K562 (cell line): Measurements from ENCODE around the gene CEP128. TPM values are rescaled to one million over a fixed set of nuclear protein-coding genes. Genes with fewer than 3 reads are reported as not detected.

Experiments used
- ATAC-seq: fragments of 200-7000 bp; cut with Tn5 transposase; 3 replicates; pipeline ENCODE4 v1.9.1; 2020; ENCODE audit warnings: moderate library complexity
- BruUV-seq: library from RNA; stranded (reverse); fragments of 400-500 nt; replicated peaks from 2 replicates; lab custom pipeline; 2021; lab: Mats Ljungman, UMichigan
- CTCF ChIA-PET: fragments of 300-600 bp; formaldehyde crosslinking; extraction: SDS; loops from one replicate; lab custom pipeline; 2021; ENCODE audit warnings: low intra/inter-chr PET ratio; lab: Yijun Ruan, JAX
- POLR2A ChIA-PET: fragments of 300-600, 350-650 bp; sonication (Branson Sonifier 250); formaldehyde crosslinking; extraction: SDS; loops from one replicate; lab custom pipeline; 2021; ENCODE audit warnings: antibody characterized with exemption, inconsistent platforms; lab: Yijun Ruan, JAX
- DNase-seq, 4 experiments: peaks; one replicate each; pipeline versions ENCODE4 v3.0.0 to v3.0.0-alpha.2; 2011 to 2018; ENCODE audit warnings: low spot score in 3 of 4, mixed read lengths in 3 of 4; ENCODE audit errors: extremely low read depth in 1 of 4
- FAIRE-seq: peaks from 2 replicates; lab custom pipeline; 2011; peaks lifted over from hg19 to GRCh38; lab: Jason Lieb, UNC
- H2AFZ ChIP-seq: 2 replicates; pipeline ENCODE4 v1.6.0; 2011; ENCODE audit warnings: low read depth, low read length, control low read depth, inconsistent platforms
- H3K27ac ChIP-seq: fragments of 200-600 bp; 3 replicates; pipeline ENCODE4 v1.8.0; 2011; ENCODE audit warnings: low read depth, mild to moderate bottlenecking, control low read depth, inconsistent platforms, low read length, moderate library complexity, mixed read lengths; ENCODE audit errors: extremely low read depth
- H3K27me3 ChIP-seq, 2 experiments: fragments of 300-600 bp in 1 of 2; 2 replicates in 1 of 2; 3 replicates in 1 of 2; pipeline versions ENCODE4 v1.6.0 to v1.8.0; 2011; ENCODE audit warnings: inconsistent platforms in 2 of 2, low read length in 2 of 2, mild to moderate bottlenecking in 1 of 2, mixed read lengths in 1 of 2, moderate library complexity in 1 of 2; ENCODE audit not compliant: control insufficient read depth in 2 of 2, insufficient read depth in 2 of 2
- H3K36me3 ChIP-seq: fragments of 300-600 bp; 3 replicates; pipeline ENCODE4 v1.8.0; 2011; ENCODE audit warnings: mild to moderate bottlenecking, low read length, inconsistent platforms; ENCODE audit not compliant: control insufficient read depth, insufficient read depth
- H3K4me1 ChIP-seq, 2 experiments: fragments of 200-600 bp in 1 of 2; replicated peaks in 1 of 2; 2 replicates in 1 of 2; 3 replicates in 1 of 2; pipeline versions ENCODE4 v1.5.1 to v1.8.0; 2011; ENCODE audit warnings: inconsistent platforms in 2 of 2, low read length in 2 of 2, mild to moderate bottlenecking in 1 of 2, mixed read lengths in 1 of 2, moderate library complexity in 1 of 2; ENCODE audit not compliant: control insufficient read depth in 2 of 2, insufficient read depth in 2 of 2
- H3K4me2 ChIP-seq: 2 replicates; pipeline ENCODE4 v1.6.1; 2011; ENCODE audit warnings: low read length, control low read depth, inconsistent platforms, mixed read lengths; ENCODE audit not compliant: insufficient read depth
- H3K4me3 ChIP-seq: fragments of 200-600 bp; sonication (generic), shearing (Covaris generic); 2 replicates; pipeline ENCODE4 v1.5.1; 2016; ENCODE audit warnings: control low read depth, inconsistent platforms
- H3K79me2 ChIP-seq: fragments of 200-600 bp; 3 replicates; pipeline ENCODE4 v1.8.0; 2011; ENCODE audit warnings: low read length, inconsistent platforms; ENCODE audit not compliant: control insufficient read depth, insufficient read depth
- H3K9ac ChIP-seq, 2 experiments: 2 replicates each; pipeline versions ENCODE4 v1.6.0 to v1.6.1; 2011; ENCODE audit warnings: low read depth in 2 of 2, low read length in 2 of 2, control low read depth in 1 of 2, inconsistent platforms in 1 of 2, mild to moderate bottlenecking in 1 of 2, mixed read lengths in 1 of 2; ENCODE audit not compliant: insufficient read depth in 1 of 2
- H3K9me1 ChIP-seq: one replicate; pipeline ENCODE4 v1.6.0; 2011; ENCODE audit warnings: inconsistent platforms, mild to moderate bottlenecking, low read length, moderate library complexity; ENCODE audit not compliant: control insufficient read depth, insufficient read depth
- H3K9me3 ChIP-seq: replicated peaks from 2 replicates; pipeline ENCODE4 v1.5.1; 2011; ENCODE audit warnings: low read depth, low read length, inconsistent platforms; ENCODE audit not compliant: control insufficient read depth, insufficient read depth
- H4K20me1 ChIP-seq: replicated peaks from 2 replicates; pipeline ENCODE4 v1.6.1; 2011; ENCODE audit warnings: low read length, inconsistent platforms, mixed read lengths; ENCODE audit not compliant: control insufficient read depth, insufficient read depth
- CBX5 ChIP-seq: IDR thresholded peaks from 2 replicates; pipeline ENCODE4 v1.6.1; 2014; ENCODE audit warnings: low read depth, borderline replicate concordance
- CC2D1A ChIP-seq: fragments of 450-650 bp; IDR thresholded peaks from 2 replicates; pipeline ENCODE4 v1.6.1; 2017; ENCODE audit warnings: mild to moderate bottlenecking
- CEBPZ ChIP-seq: fragments of 150-350 bp; IDR thresholded peaks from 2 replicates; pipeline ENCODE4 v1.6.1; 2014; ENCODE audit warnings: low read depth, mild to moderate bottlenecking, low read length, borderline replicate concordance
- GTF2E2 ChIP-seq: fragments of 200-800 bp; sonication (Bioruptor generic); IDR thresholded peaks from 2 replicates; pipeline ENCODE4 v1.6.1; 2016; ENCODE audit warnings: missing genetic modification characterization, missing compliant biosample characterization
- HDAC2 ChIP-seq: fragments of 450-650 bp; IDR thresholded peaks from 2 replicates; pipeline ENCODE4 v1.6.1; 2016; ENCODE audit warnings: mild to moderate bottlenecking
- HMGN3 ChIP-seq: IDR thresholded peaks from 2 replicates; pipeline ENCODE4 v1.6.1; 2011; ENCODE audit warnings: borderline replicate concordance, low read depth, mild to moderate bottlenecking, mixed read lengths, low read length; ENCODE audit not compliant: insufficient read length; ENCODE audit errors: extremely low read depth
- TFAM ChIP-seq: fragments of 250-450 bp; sonication (Bioruptor Pico); conservative IDR thresholded peaks from 2 replicates; pipeline ENCODE4 v1.5.0; 2021; ENCODE audit warnings: mild to moderate bottlenecking, moderate library complexity
- U2AF1 ChIP-seq: fragments of 200-400 bp; formaldehyde crosslinking; optimal IDR thresholded peaks from 2 replicates; pipeline ENCODE3; 2017; ENCODE audit warnings: mild to moderate bottlenecking, low read depth, low read length, moderate library complexity
- ZNF584 ChIP-seq: fragments of 200-800 bp; sonication (Bioruptor generic); IDR thresholded peaks from 2 replicates; pipeline ENCODE4 v1.6.1; 2016; ENCODE audit warnings: low read depth, mild to moderate bottlenecking, missing genetic modification characterization, missing compliant biosample characterization
- ZNF586 ChIP-seq: fragments of 450-650 bp; formaldehyde crosslinking; conservative IDR thresholded peaks from 2 replicates; pipeline ENCODE4 v1.4.0; 2020; ENCODE audit warnings: mild to moderate bottlenecking, moderate library complexity
- ZNF717 ChIP-seq: fragments of 250-450 bp; sonication (Bioruptor Pico); IDR thresholded peaks from 2 replicates; pipeline ENCODE4 v1.5.0; 2021
- WGBS: fragments of 100-300 bp; shearing (Covaris generic); methylation state at CpG from one replicate; pipeline ENCODE4 v1.1.6; 2016; ENCODE audit warnings: low coverage, mixed read lengths; ENCODE audit not compliant: insufficient coverage; ENCODE audit errors: missing lambda C conversion rate; 5-methylcytosine and 5-hydroxymethylcytosine counted together
- in situ Hi-C: fragments of 300-500 bp; cut with MboI; formaldehyde crosslinking; loops from 4 replicates; pipeline ENCODE4 v1.15.0; 2018; ENCODE audit warnings: inconsistent platforms, mixed read lengths
- intact Hi-C: fragments of 100-400 bp; cut with micrococcal nuclease; formaldehyde crosslinking; loops from 2 replicates; pipeline ENCODE4 v1.14.2; 2022
- polyA plus RNA-seq, 8 experiments: library from polyadenylated mRNA; depleted of rRNA in 4 of 8; stranded (reverse) in 5 of 8; unstranded in 3 of 8; fragments of >200 nt; fragmentation: Nextera tagmentation in 2 of 8; fragmentation: Illumina TruSeq in 1 of 8; extraction: Ambion mirVana in 2 of 8; extraction: Trizol in 1 of 8; gene quantifications; 2 replicates each; pipeline versions ENCODE4 v1.2.1 to v1.2.3, GENCODE V29; 2011 to 2014; ENCODE audit warnings: inconsistent platforms in 1 of 8, missing spikeins in 1 of 8
- total RNA-seq, 7 experiments: library from RNA; depleted of rRNA in 6 of 7; stranded (reverse); fragments of >200 nt in 6 of 7; fragmentation: Illumina TruSeq in 2 of 7; extraction: Trizol in 2 of 7; gene quantifications; 2 replicates each; pipeline versions ENCODE4 v1.2.1 to v1.2.3, GENCODE V29; 2011 to 2021; ENCODE audit warnings: low replicate concordance in 1 of 7

CEP128 gene
- total and polyA plus RNA-seq, 9 of the 15 experiments (the other 6 are each of a cell fraction or from before 2014, with no cell fraction given), result 2.3 to 9.2 (median 4.6) TPM

- TF ChIP-seq HMGN3, result no peak
These were observed 40.1 kb upstream of the CEP128 start (continued) for GRCh38 chr14:80981673-80982072.

GRCh38 chr14:80981156-80981555 lies 39.6 kb upstream of the CEP128 start:
- no peak overlapping the region for H3K9ac ChIP-seq
- no TSS peak for BruUV-seq
- ATAC-seq (no peak), FAIRE-seq (no peak), DNase-seq (no peak)
- no peaks in the 10 kb centered on the region for H3K9me1 ChIP-seq
- H3K36me3 ChIP-seq, result no peaks in the 10 kb centered on the region
- H3K4me1 ChIP-seq, result no peaks in the 10 kb centered on the region
- no peak overlapping the region for H2AFZ ChIP-seq
- in situ Hi-C loops (loop anchor here (25.0 kb wide), 1 partner anchor 481 kb away; no protein-coding TSS in a partner anchor), intact Hi-C loops (loop anchor here (10.0 kb wide), 1 partner anchor 126 kb away; no protein-coding TSS in a partner anchor)
- H3K4me2 ChIP-seq, result no peak overlapping the region
- no peaks in the 10 kb centered on the region for H3K9me3 ChIP-seq
- ChIA-PET POLR2A (no interaction called here), CTCF (no interaction called here)
- 0% methylated on average over 3 of the region's 3 CpGs for WGBS
- no peaks in the 10 kb centered on the region for H4K20me1 ChIP-seq
- TF ChIP-seq HDAC2 (no peak), U2AF1 (no peak)
- H3K4me3 ChIP-seq, result no peak overlapping the region
- peaks cover 0 to 3% of the 10 kb centered on the region in 2 experiments; a peak in 3 of 5 replicates for H3K27me3 ChIP-seq
- H3K27ac ChIP-seq, result no peak overlapping the region
- no peaks in the 10 kb centered on the region for H3K79me2 ChIP-seq

- in situ Hi-C loops, result loop anchor here (25.0 kb wide), 1 partner anchor 482 kb away; no protein-coding TSS in a partner anchor
- WGBS, result 0% methylated on average over 2 of the region's 2 CpGs
- H3K4me1 ChIP-seq, result no peaks in the 10 kb centered on the region
- ATAC-seq (no peak), FAIRE-seq (no peak), DNase-seq (no peak)
- H3K9me3 ChIP-seq, result no peaks in the 10 kb centered on the region
- no peak overlapping the region for H3K9ac ChIP-seq
- H3K36me3 ChIP-seq, result no peaks in the 10 kb centered on the region
- BruUV-seq, result no TSS peak
- H3K4me2 ChIP-seq, result no peak overlapping the region
- POLR2A ChIA-PET, result no interaction called here
- intact Hi-C loops, result loop anchor here (10.0 kb wide), 1 partner anchor 125 kb away; no protein-coding TSS in a partner anchor
- H3K79me2 ChIP-seq, result no peaks in the 10 kb centered on the region
- no peak overlapping the region for H3K27ac ChIP-seq
- H4K20me1 ChIP-seq, result no peaks in the 10 kb centered on the region
- H3K4me3 ChIP-seq, result no peak overlapping the region
- H3K27me3 ChIP-seq, result peaks cover 0 to 3% of the 10 kb centered on the region in 2 experiments; a peak in 3 of 5 replicates
- CTCF ChIA-PET, result no interaction called here
- no peaks in the 10 kb centered on the region for H3K9me1 ChIP-seq
- H2AFZ ChIP-seq, result no peak overlapping the region
- TF ChIP-seq CBX5 (no peak), ZNF586 (CRISPR knock-in tag) (no peak), ZNF584 (CRISPR knock-in tag) (no peak), GTF2E2 (tag) (no peak), ZNF717 (CRISPR knock-in tag) (no peak), HMGN3 (no peak), TFAM (CRISPR knock-in tag) (no peak), CC2D1A (no peak), CEBPZ (no peak)
These were observed 38.4 kb upstream of the CEP128 start for GRCh38 chr14:80979951-80980350.
